DOHH2 (cell line): Measurements from ENCODE around the gene MEF2A.

Experiments used
- EZH2phosphoT487 ChIP-seq: fragments of 200-600 bp; sonication (generic); IDR thresholded peaks from 2 replicates; pipeline ENCODE4 v1.6.1; 2017; ENCODE audit warnings: borderline replicate concordance, mild to moderate bottlenecking, antibody characterized with exemption, low read length, moderate library complexity, mixed read lengths
- TF ChIP-seq, protein P1 (sequence below): fragments of 200-600 bp; sonication (generic); IDR thresholded peaks from one replicate; pipeline ENCODE4 v1.5.1; 2014; ENCODE audit warnings: antibody characterized with exemption, mild to moderate bottlenecking, low read depth, low read length; ENCODE audit not compliant: poor library complexity, severe bottlenecking

DNA sequence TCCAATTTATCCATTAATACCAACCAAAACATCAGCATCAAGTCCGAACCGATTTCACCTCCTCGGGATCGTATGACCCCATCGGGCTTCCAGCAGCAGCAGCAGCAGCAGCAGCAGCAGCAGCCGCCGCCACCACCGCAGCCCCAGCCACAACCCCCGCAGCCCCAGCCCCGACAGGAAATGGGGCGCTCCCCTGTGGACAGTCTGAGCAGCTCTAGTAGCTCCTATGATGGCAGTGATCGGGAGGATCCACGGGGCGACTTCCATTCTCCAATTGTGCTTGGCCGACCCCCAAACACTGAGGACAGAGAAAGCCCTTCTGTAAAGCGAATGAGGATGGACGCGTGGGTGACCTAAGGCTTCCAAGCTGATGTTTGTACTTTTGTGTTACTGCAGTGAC, 146.6 kb downstream of the MEF2A start:
- TF ChIP-seq, protein P1, sequence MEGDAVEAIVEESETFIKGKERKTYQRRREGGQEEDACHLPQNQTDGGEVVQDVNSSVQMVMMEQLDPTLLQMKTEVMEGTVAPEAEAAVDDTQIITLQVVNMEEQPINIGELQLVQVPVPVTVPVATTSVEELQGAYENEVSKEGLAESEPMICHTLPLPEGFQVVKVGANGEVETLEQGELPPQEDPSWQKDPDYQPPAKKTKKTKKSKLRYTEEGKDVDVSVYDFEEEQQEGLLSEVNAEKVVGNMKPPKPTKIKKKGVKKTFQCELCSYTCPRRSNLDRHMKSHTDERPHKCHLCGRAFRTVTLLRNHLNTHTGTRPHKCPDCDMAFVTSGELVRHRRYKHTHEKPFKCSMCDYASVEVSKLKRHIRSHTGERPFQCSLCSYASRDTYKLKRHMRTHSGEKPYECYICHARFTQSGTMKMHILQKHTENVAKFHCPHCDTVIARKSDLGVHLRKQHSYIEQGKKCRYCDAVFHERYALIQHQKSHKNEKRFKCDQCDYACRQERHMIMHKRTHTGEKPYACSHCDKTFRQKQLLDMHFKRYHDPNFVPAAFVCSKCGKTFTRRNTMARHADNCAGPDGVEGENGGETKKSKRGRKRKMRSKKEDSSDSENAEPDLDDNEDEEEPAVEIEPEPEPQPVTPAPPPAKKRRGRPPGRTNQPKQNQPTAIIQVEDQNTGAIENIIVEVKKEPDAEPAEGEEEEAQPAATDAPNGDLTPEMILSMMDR, result no peak
- no peak for TF ChIP-seq EZH2phosphoT487
